Measurements from ENCODE around the gene IGSF9B.

IGSF9B gene

GRCh38 chr11:133896642-133897330 is 60.0 kb downstream of the IGSF9B start:
- peak; percentile 61 for DNase-seq (ENCODE audit: low spot score)
- Histone ChIP-seq H3K4me3 (no peak overlapping the region), H3K27ac (no peak overlapping the region)
- no peak for TF ChIP-seq CTCF (IDR thresholded peaks at IDR 0.05)

GRCh38 chr11:133896028-133896427 is 60.7 kb downstream of the IGSF9B start:
- no peak for TF ChIP-seq CTCF (IDR thresholded peaks at IDR 0.05)
- no peak for DNase-seq (ENCODE audit: low spot score)
- H3K4me3 ChIP-seq: no peak overlapping the region
- H3K27ac ChIP-seq: no peak overlapping the region

- Histone ChIP-seq H3K27ac (no peak overlapping the region), H3K4me3 (no peak overlapping the region)
- TF ChIP-seq CTCF (IDR thresholded peaks at IDR 0.05): no peak
- peak; percentile 17 for DNase-seq (ENCODE audit: low spot score)
These were observed 61.2 kb downstream of the IGSF9B start for GRCh38 chr11:133895551-133895950.

- peak; percentile 46 for DNase-seq (ENCODE audit: low spot score)
- no peak for TF ChIP-seq CTCF (IDR thresholded peaks at IDR 0.05)
- Histone ChIP-seq H3K4me3 (no peak overlapping the region), H3K27ac (no peak overlapping the region)
These were observed 61.7 kb downstream of the IGSF9B start for GRCh38 chr11:133895061-133895479.

GRCh38 chr11:133893381-133893780 is 63.4 kb downstream of the IGSF9B start:
- Histone ChIP-seq H3K4me3 (no peak overlapping the region), H3K27ac (no peak overlapping the region)
- no peak for DNase-seq (ENCODE audit: low spot score)
- no peak for TF ChIP-seq CTCF (IDR thresholded peaks at IDR 0.05)

- no peak overlapping the region for H3K27ac ChIP-seq
- TF ChIP-seq CTCF (IDR thresholded peaks at IDR 0.05): no peak
- no peak overlapping the region for H3K4me3 ChIP-seq
- peak; percentile 56 for DNase-seq (ENCODE audit: low spot score)
These were observed 64.0 kb downstream of the IGSF9B start for GRCh38 chr11:133892584-133893380.

- Histone ChIP-seq H3K4me3 (no peak overlapping the region), H3K27ac (no peak overlapping the region)
- peak; percentile 24 for DNase-seq (ENCODE audit: low spot score)
- no peak for TF ChIP-seq CTCF (IDR thresholded peaks at IDR 0.05)
These were observed 64.6 kb downstream of the IGSF9B start for GRCh38 chr11:133892126-133892525.
